IMR-90 (cell line): ENCODE results near the gene SUV39H2.

ENCODE experiments used
- BHLHE40 ChIP-seq: fragments of 150-350 bp; IDR thresholded peaks from 2 replicates; pipeline ENCODE4 v1.6.1; 2016; ENCODE audit warnings: mild to moderate bottlenecking, low read depth, low read length
- CEBPB ChIP-seq: IDR thresholded peaks from 2 replicates; pipeline ENCODE4 v1.6.1; 2012; ENCODE audit warnings: low read depth, low read length, improper control_type of control experiment
- CHD1 ChIP-seq: IDR thresholded peaks from 2 replicates; pipeline ENCODE4 v1.6.1; 2012; ENCODE audit warnings: low read depth, low read length, improper control_type of control experiment
- MXI1 ChIP-seq: IDR thresholded peaks from 2 replicates; pipeline ENCODE4 v1.6.1; 2012; ENCODE audit warnings: low read depth, mild to moderate bottlenecking, low read length, moderate library complexity, borderline replicate concordance
- POLR2A ChIP-seq: IDR thresholded peaks from 2 replicates; pipeline ENCODE4 v1.6.1; 2012; ENCODE audit warnings: mild to moderate bottlenecking, low read depth, low read length
- RAD21 ChIP-seq: IDR thresholded peaks from 2 replicates; pipeline ENCODE4 v1.6.1; 2012; ENCODE audit warnings: low read length, improper control_type of control experiment
- TF ChIP-seq, protein P1 (sequence below): fragments of 150-350 bp; IDR thresholded peaks from 2 replicates; pipeline ENCODE4 v1.6.1; 2017; ENCODE audit warnings: mild to moderate bottlenecking, antibody characterized with exemption, low read length, low read depth
- TF ChIP-seq, protein P2 (sequence below): conservative IDR thresholded peaks from 2 replicates; pipeline ENCODE4 v1.5.1; 2012; ENCODE audit warnings: mild to moderate bottlenecking, low read depth, low read length, improper control_type of control experiment

DNA sequence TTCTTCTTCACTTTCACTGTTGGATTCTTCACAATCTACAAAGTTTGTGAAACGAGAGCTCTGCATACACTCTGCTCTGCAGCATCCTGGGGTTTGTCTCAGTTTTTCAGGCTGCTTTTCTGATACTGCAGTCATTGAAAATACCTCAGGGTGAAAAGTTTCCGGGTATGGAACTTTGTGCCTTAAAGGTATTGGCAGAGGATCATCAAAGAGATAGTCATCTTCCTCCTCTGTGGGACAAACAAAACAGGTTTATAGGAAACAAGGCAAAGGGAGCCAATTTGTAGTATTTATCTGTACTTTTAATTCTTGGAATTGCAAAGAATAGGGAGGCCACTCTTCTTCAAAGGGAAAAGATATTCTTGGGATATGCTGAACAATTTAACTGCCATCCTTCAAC lies 30.4 kb downstream of the SUV39H2 start:
- TF ChIP-seq POLR2A (no peak), CEBPB (no peak), RAD21 (no peak), BHLHE40 (no peak), CHD1 (no peak), MXI1 (no peak)
- TF ChIP-seq, protein P1, sequence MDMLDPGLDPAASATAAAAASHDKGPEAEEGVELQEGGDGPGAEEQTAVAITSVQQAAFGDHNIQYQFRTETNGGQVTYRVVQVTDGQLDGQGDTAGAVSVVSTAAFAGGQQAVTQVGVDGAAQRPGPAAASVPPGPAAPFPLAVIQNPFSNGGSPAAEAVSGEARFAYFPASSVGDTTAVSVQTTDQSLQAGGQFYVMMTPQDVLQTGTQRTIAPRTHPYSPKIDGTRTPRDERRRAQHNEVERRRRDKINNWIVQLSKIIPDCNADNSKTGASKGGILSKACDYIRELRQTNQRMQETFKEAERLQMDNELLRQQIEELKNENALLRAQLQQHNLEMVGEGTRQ = no peak
- TF ChIP-seq, protein P2, sequence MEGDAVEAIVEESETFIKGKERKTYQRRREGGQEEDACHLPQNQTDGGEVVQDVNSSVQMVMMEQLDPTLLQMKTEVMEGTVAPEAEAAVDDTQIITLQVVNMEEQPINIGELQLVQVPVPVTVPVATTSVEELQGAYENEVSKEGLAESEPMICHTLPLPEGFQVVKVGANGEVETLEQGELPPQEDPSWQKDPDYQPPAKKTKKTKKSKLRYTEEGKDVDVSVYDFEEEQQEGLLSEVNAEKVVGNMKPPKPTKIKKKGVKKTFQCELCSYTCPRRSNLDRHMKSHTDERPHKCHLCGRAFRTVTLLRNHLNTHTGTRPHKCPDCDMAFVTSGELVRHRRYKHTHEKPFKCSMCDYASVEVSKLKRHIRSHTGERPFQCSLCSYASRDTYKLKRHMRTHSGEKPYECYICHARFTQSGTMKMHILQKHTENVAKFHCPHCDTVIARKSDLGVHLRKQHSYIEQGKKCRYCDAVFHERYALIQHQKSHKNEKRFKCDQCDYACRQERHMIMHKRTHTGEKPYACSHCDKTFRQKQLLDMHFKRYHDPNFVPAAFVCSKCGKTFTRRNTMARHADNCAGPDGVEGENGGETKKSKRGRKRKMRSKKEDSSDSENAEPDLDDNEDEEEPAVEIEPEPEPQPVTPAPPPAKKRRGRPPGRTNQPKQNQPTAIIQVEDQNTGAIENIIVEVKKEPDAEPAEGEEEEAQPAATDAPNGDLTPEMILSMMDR = no peak
